COR-L47 (cell line): ENCODE data around the gene CLEC16A.
A peak's percentile ranks its signal among the peaks of the same experiment; 100 is the strongest.

Experiments
- DNase-seq: peaks from one replicate; lab custom pipeline; 2025; lab: John Stamatoyannopoulos, UW

The CLEC16A gene

GRCh38 chr16:11178424-11178823 lies 234.1 kb downstream of the CLEC16A start:
- DNase-seq: no peak

- DNase-seq: no peak
Observed at GRCh38 chr16:11179574-11179973, 235.2 kb downstream of the CLEC16A start.

GRCh38 chr16:11180489-11180888 lies 236.1 kb downstream of the CLEC16A start:
- DNase-seq: no peak

- DNase-seq: no peak
Observed at GRCh38 chr16:11181242-11181898, 237.0 kb downstream of the CLEC16A start.

- no peak for DNase-seq
Observed at GRCh38 chr16:11181899-11182279, 237.5 kb downstream of the CLEC16A start.

GRCh38 chr16:11182411-11182810 lies 238.0 kb downstream of the CLEC16A start:
- DNase-seq: no peak

GRCh38 chr16:11183035-11183812 lies 238.9 kb downstream of the CLEC16A start:
- DNase-seq: no peak

- no peak for DNase-seq
Observed at GRCh38 chr16:11183951-11184350, 239.6 kb downstream of the CLEC16A start.

- no peak for DNase-seq
Observed at GRCh38 chr16:11187522-11188023, 243.2 kb downstream of the CLEC16A start.

GRCh38 chr16:11188801-11189740 lies 244.7 kb downstream of the CLEC16A start:
- DNase-seq: no peak

- no peak for DNase-seq
Observed at GRCh38 chr16:11190588-11191560, 246.5 kb downstream of the CLEC16A start.

- no peak for DNase-seq
Observed at GRCh38 chr16:11191665-11192064, 247.3 kb downstream of the CLEC16A start.

GRCh38 chr16:11193494-11193893 lies 249.1 kb downstream of the CLEC16A start:
- DNase-seq: no peak

GRCh38 chr16:11194913-11195312 lies 250.5 kb downstream of the CLEC16A start:
- no peak for DNase-seq

- DNase-seq: no peak
Observed at GRCh38 chr16:11196286-11196828, 252.0 kb downstream of the CLEC16A start.

- no peak for DNase-seq
Observed at GRCh38 chr16:11198375-11198774, 254.0 kb downstream of the CLEC16A start.

GRCh38 chr16:11198828-11199227 lies 254.5 kb downstream of the CLEC16A start:
- peak; percentile 62 for DNase-seq

GRCh38 chr16:11200592-11200991 lies 256.2 kb downstream of the CLEC16A start:
- no peak for DNase-seq

- no peak for DNase-seq
Observed at GRCh38 chr16:11201498-11202259, 257.3 kb downstream of the CLEC16A start.
